Measurements from ENCODE around the gene EYS.

Gene EYS

DNA sequence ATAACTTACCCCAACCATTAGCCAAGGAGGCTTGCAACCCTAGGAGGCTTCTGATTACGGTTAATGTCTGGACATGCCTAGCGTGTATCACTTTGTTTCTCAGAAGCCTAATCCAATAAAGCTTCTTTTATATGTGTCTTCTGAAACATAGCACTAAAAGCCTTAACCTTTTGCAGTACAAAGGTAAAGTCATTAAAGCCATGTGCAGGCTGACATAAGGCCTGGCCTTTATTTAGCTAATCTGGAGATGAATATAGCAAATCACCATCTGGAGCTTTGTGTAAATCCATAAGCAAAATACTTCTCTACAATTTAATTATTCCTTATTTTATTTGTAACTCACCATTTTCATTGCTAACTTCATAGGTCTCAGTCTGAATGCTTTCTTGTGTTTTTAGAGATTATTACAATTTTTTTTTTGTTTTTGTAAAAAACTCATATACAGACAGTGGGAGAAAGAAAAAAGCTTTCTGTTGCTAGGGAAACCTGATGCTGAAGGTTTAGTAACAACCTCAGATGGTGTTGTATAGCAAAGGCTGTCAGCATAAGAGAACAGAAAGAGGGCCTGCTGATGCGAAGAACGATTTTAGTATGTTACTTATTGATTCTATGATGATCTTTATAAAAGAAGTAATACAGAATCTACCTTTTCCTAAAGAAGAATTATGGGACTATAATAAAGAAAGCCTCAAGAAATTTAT, at the start of gene EYS:
TSS of gene EYS (minus strand) at position 101 of the 701 bp plus-strand sequence. CDS start 211,816 bp downstream, outside the sequence.
- DNase-seq: no peak

DNA sequence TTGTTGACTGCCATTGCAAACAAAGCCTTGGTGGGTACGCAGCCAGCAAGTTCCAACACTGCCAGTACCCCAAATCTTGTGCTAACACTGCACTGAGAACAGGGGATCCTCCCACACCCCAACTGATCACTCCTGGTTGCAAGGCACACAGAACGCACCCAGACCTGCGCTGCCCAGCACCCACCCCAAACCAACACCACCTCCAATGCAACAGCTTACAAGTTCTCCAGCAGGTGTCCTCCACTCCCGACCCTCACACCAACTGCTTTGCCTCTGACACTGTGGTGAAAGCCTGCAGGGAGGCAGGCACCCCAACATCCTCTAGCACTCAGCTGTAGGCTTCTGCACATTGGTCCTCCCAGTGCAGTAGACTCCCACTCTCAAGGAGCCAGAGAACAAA, 39.3 kb upstream of the EYS start:
- DNase-seq: no peak

DNA sequence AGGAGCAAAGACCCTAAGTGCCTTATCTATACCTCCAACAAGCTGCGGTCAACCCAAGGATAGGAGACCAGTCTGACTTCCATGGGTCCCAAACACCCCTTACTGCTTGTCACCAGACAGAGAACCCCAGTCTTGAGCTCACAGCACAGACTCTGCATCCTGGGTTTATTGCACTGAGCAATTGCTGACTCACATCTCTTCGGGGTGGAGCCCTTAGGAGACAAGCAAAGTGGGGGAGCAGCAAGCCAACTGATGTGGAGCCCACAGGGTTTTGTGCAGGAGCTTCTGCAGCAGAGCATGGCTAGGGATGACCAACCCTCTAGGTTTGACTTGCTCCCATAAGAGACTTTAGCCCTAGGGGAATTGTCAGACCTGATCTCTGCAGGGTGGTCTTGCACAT, 38.6 kb upstream of the EYS start:
- no peak for DNase-seq

DNA sequence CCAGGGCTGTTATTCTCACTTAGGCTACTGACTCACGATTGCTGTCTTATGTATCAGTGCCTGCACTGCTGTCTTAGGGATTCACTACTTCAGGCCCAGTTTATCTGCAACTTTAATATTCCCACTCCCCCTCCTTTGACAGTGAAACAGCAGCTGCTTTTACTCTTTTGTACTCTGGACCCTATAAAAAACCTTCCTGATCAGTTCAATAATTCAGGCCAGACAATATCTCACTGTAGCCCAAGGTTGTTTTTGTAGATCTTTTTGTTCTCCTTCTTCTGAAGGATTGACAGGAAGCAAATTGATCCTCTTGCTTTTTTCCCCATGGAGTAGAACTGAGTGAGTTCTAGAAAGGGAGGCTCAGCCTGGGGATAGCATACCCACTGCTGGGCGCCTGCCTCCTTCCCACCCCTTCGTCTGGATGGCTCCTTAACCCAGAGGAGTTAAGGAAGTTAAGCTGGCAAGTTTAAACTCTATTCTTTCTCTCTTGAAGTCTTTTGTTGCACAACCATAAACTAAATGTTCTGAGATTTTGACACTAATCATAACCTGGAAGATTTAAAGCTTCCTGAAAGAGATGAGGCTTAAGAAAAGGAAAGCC, 22.0 kb upstream of the EYS start:
- DNase-seq: no peak

DNA sequence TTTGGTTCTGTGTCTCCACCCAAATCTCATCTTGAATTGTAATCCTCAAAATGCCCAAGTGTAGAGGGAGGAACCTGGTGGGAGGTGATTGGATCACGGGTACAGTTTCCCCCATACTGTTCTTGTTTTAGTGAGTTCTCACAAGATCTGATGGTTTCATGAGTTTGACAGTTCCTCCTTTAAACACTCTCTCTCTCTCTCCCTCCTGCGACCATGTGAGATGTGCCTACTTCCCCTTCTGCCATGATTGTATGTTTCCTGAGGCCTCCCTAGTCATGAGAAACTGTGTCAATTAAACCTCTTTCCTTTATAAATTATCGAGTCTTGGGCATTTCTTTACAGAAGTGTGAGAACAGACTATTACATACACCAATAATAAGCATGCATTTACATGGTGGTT, 12.1 kb upstream of the EYS start:
- DNase-seq: no peak

DNA sequence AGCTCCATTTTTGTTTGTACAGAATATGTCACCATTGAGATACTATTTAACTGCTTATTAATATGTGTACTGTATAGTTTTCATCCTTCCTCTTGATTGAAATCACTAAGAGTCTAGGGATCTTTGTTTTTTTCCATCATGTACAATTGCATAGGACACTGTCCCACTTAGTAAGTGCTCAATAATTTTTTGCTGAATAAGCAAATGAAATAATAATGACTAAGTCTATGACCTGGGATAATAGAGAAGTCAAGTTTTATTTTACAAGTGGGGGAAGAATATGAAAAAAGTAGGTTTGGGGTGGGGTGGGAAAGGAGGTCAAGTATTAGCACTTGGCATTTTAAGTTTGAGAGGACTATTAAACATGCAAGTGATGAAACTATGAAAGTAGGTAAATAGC, 4.5 kb upstream of the EYS start:
- no peak for DNase-seq

DNA sequence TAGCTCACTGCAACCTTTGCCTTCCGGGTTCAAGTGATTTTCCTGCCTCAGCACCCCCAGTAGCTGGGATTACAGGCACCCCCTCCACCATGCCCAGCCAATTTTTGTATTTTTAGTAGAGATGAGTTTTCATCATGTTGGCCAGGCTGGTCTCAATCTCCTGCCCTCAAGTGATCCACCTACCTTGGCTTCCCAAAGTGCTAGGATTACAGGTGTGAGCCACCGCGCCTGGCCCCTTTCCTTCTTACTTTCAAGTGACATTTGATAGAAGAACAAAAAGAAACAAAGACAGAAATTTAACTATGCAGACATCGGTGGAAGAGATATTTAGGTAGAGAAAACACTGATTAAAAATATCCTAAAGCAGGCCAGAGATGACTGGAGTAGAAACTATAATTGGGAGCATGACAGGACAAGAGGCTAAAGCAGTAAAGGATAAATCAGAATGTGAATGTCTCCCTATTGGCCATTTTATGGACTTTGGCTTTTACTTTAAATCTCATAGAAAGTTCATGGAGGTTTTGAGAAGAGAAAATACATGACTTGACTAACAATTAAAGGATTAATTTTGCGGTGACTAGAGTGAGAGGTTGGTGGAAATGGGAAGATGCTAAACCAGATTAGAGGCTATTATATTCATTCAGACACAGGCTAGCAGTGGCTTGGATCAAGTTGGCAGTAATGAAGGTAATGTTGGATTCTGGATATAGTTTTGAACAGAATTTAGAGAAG, 2.2 kb upstream of the EYS start:
- DNase-seq: no peak

DNA sequence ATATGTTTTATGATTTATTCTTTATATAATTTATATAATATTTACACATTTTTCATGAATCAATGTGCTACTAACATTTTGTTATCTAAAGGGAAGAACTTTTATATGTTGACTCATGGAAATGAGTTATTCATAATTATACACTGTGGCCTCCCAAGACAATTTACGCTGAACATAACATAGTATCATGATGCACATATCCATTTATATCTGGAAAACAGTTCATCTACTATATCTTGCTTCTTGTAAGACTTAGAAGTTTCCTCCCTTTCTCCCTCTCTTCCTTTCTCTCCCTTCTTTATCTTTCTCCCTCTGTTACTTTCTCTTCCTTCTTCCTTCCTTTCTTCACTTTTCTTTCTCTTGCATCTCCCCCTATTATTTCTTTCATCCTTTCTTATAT, 1.1 kb upstream of the EYS start:
- DNase-seq: no peak

DNA sequence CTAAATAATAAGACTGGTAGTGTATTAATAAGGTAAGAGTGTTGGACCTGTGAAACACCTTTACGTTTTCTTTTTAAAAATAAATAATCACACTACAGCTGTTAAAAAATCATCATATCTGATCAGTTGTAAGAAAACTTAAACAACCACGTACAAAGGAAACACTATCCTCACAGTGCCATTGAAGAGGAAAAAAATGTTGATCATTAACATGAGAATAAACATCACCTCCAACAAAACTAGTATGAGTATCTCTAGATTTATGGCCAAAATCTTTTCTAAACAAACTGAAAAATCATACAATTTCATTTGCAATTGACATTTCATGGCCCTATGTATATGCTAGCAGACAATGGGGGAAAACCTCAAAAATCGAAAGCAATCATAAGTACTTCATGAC, 590 bp downstream of the EYS start:
- no peak for DNase-seq

DNA sequence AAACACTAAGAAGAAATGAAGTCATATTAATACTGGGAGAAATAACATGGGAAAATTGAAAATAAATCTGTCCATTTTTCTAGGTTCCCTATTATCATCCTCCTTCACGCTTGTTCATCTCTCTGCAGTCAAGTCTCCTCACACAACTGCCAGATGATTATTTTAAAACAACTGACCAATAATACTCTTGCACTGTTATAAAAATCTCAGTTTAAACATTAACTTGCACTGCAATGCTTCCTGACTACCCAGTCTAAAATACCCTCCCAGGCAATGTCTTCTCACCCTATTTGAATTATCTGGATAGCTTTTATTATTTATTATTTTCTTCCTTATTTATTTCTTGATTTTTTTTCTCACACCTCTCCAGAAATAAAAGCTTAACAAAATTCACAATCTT, 5.7 kb downstream of the EYS start:
- no peak for DNase-seq

DNA sequence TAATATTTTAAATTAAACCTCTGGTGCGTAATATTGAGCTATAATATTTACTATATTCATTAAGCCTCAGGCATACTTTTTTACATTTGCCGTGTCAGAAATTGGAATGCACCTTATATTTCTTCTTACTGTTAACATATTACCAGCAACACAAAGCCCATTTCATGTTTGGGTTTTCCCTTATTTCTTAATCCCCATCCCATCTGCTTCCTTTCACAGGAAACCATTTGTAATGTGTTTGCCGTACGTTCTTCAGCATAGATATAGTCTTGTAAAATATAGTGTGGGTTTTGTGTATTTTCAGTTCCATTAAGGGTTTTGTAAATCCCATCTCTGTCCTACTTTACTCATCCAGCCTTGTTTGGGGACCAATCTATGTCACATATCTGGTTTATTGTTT, 6.5 kb downstream of the EYS start:
- no peak for DNase-seq

DNA sequence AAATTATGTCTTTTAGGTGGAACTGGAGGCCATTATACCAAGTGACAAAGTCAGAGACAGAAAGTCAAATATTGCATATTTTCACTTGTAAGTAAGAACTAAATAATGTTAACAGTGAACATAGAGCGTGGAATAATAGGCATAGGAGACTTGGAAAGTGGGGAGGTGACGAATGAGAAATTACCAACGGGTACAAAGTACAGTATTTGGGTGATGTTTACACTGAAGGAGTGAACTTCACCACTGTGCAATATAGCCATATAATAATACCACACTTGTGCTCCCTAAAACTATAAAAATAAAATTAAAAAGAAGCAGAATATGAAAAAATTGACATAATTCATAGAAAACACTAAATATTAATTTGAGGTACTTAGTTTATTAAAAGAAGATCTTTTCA, 14.9 kb downstream of the EYS start:
- DNase-seq: no peak

DNA sequence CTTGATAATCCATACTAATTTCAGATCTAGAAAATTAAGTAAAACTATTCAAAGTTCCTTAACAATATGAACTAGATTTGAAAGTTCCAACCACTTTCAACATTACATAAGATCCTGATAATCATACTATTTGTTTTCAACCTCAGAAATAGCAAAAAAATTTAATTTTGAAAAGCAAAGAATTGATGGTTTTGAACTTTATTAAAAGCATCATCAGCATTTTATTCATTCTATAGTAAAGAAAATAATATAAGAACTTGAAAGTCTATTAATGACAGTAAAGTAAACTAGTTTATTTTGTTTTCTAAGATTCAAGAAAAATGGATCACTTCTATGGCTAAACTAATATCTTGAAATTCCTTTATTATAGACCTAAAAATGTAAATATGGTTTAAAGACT, 26.8 kb downstream of the EYS start:
- DNase-seq: no peak

DNA sequence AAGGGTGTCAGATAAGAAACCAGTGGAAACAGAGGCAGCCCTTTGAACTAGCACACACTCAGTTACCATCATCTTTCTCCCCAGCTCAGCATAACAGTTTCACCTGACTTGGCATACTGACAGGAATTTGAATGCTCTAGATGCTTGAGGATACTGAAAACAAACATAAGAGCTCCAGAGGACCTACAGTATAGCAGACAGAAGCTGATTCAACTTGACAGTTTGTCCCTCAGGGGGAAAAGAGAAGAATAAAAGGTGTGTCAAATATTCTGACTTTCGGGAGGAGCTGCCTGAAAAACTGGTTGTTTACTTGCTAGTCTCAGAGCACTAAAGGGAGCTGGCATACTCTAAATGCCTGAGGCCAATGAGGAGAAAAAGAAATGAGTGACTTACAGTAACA, 35.1 kb downstream of the EYS start:
- DNase-seq: no peak

DNA sequence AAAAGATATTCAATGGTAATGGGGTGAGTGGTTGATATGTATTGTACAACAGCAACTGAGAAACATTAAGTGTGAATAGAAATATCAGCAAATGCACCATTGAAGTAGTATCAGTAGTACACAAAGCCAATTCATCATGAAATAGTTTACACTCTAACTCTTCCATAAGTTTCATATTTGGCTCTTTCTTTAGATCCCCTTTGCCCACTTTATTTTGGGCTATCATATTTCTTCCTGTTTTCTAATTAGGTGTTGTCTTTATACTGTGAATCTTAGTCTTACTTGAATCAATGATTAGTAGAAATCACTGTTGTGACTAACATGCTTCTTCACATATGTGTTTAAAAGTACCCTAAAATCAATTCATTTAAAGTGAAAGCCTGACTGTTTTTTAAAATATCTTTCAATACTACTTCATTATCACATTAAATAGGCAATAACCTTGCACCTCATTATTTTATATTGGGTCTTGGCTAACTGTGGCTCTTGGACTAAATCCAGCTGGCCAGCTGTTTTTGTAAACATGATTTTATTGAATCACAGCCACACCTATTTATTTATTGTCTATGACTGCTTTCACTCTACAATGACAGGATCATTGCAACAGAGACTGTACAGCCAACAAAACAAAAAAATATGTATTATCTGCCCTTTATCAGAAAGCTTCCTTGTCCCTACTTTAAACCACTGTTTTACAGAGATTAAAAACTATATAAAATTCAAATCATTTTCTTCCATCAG, 38.9 kb downstream of the EYS start:
- DNase-seq: no peak

DNA sequence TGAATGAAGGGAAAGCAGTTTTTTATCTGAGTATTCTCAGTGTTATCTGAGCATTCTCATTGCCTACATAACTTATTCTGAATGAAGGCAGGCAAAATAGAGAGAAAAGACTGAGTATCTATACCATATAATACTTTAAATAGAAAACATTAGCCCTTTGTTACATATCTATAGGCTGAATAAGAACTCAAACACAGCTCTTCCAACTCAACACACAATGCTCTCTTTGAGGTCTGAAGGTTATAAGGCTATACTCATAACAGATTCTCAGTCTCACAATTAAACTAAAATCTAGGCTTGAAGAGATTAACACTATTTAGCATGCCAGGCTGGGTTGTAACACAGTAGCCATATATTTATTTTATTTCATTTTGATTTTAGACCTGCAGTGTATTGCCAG, 56.9 kb downstream of the EYS start:
- no peak for DNase-seq

DNA sequence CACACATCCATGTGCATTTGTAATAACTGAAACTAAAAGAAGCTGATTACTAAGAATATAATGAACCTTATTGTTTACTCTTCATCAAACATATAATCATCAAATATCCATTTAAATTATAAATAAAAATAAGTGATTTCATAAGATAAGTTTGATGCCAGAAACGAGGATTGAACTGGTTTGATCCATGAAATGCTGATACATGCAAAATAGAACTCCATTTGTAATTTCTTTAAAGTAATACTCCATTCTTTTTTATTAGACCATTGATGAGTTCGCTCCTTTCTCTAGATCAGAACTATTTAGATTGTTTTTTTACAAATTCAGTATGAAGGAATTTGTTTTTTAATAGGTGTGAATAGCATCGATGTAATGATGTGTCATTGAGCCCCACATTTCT, 57.6 kb downstream of the EYS start:
- no peak for DNase-seq

DNA sequence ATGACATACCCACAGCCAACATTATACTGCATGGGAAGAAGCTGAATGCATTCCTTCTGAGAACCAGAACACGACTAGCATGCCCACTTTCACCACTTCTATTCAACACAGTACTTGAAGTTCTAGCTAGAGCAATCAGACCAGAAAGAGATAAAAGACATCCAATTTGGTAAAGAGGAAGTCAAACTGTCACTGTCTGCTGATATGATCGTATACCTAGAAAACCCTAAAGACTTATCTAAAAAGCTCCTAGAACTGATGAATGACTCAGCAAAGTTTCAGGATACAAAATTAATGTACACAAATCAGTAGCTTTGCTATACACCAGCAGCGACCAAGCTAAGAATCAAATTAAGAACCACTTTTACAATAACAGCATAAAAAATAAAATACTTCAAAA, 60.5 kb downstream of the EYS start:
- DNase-seq: no peak

DNA sequence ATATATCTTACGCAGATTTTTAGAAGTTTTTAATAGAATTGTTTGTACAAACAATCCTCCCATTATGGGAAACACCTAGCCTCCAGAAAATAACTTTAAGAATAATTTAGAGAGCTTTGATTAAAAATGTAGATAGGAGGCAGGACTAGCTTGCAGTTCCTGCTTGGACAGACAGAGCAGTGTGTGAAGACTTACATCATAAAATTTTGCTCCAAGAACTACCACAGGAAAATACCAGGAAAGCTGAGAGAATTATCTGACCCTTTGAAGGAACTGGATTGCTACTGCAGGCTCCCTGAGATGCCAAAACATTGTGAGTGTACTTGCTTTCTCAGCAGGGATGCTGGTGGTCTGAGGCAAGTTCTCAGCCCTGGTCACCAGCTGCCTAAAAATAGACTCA, 64.2 kb downstream of the EYS start:
- no peak for DNase-seq

DNA sequence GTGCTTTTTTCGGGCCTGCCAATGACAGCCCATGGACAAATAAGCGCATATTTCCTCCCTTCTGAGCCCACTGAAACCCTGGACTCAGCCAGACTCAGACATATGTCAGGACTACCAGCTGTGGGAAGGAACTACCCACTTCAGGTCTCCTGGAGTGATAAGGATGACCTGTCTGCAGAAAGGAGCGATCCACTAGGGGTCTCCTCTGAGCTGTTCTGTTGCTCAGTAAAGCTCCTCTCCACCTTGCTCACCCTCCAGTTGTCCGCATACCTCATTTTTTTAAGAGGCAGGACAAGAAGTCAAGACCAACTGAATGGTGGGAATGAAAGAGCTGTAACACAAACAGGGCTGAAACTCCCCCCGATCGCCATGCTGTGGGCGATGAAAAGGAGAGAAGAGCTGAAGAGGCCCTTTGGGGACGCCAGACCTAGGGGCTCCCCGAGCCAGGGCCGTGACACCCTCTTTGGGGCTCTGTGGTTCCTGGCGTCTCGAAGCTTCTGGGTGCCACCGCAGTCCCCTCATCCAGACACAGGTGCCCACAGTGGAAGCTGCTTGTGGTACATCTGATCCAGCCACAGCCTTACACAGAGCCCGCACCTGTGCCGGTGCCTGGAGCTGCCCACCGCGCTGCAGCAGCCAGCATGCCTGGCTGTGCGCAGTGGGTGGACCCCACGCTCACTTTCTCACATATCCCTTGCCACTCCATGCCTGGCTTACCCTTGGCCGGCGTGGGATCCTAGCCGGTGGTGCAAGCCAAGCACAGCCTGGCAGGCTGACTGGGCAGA, 68.8 kb downstream of the EYS start:
- DNase-seq: no peak

DNA sequence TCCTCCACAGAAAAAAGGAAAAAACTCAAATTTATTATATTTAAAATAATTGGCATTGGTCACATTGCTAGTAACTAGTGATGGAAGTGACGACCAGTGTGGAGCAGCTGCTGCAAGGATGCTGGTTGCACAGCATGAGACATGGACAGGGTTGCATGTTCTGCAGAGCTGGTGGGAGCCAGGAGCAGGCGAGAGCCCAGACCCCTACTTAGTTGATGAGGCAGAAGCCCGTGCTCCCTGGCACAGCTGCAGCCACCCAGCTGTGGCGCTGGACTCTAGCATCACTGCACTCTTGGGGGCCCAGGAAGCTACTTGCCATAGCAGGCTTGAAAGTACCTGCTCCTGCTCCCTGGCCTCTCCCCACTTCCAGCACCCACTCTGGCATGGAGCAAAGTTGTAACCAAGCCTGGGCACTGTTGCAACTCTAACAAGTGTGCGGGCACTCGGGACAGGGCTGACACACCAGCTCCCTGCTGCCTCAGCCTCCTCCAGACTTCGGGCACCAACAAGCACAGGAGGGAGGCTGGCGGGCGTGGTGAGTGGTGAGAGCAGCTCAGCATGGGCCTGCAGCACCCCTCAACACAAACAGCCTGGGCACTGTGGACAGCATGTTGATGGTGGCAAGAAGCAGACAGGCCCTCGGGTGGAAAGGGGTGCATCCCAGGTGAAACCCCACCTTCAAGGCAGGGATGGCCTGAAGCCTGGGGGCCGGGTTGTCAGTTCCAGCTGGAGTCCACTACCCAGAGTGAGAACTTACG, 69.6 kb downstream of the EYS start:
- DNase-seq: no peak

DNA sequence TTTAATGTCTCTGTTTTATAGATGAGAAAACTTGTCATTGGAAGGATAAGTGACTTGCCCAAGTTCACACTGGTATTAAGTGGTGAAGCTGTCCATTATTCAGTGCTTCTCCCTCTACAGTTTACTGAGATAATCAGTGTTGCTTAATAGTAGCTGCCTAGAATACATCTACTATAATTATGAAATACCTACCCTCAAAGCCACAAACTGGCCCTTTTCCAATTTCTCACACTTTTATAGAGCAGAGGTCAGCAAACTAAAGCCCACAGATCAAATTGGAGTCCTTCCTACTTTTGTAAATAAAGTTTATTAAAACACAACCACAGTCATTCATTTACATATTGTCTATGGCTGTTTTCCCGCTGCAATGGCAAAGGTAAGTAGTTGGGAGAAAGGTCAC, 73.5 kb downstream of the EYS start:
- no peak for DNase-seq
